ENCODE results near the gene PPP2R5A. TPM values are rescaled to one million over a fixed set of nuclear protein-coding genes. Genes with fewer than 3 reads are reported as not detected.

The PPP2R5A gene
- total RNA-seq, 1 donor from 2014 or later: 29.2 TPM

DNA sequence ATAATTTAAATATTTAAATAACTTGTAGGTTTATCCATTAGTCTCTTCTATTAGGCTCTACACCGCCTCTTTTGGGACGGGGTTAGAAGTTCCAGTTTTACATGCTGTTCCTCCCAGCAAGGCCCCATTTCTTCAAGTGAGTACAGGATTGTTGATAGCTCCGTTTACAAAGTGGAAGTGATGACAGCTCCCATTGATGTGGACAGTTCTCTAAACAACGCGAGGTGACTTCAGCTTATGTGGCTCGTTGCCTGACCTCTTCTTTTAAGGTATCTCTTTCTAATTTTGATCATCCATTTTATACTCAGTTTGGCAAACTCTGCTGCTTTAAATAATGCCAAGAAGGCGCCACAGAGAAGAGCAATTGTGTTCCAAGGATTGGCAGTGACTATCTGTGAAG is 79.8 kb downstream of the PPP2R5A start:
- Histone ChIP-seq H3K36me3 (ENCODE audit: control insufficient read depth in 3 of 3, insufficient read depth in 3 of 3, low read length in 3 of 3) (peaks cover 6 to 36% (median 7%) of the 10 kb centered on the region in 3 donors), H3K4me1 (ENCODE audit: control insufficient read depth in 3 of 3, insufficient read depth in 3 of 3, low read length in 3 of 3) (peaks cover 0 to 15% (median 9%) of the 10 kb centered on the region in 3 donors), H3K9ac (ENCODE audit: low read depth in 1 of 3, low read length in 3 of 3) (no peak overlapping the region), H3K27me3 (ENCODE audit: control insufficient read depth in 3 of 3, insufficient read depth in 3 of 3, low read length in 3 of 3) (no peaks in the 10 kb centered on the region), H3K4me3 (ENCODE audit: low read length in 3 of 3) (no peak overlapping the region), H3K27ac (ENCODE audit: low read depth, low read length) (no peak overlapping the region), H3K9me3 (ENCODE audit: control insufficient read depth in 3 of 3, low read length in 3 of 3) (no peaks in the 10 kb centered on the region)

DNA sequence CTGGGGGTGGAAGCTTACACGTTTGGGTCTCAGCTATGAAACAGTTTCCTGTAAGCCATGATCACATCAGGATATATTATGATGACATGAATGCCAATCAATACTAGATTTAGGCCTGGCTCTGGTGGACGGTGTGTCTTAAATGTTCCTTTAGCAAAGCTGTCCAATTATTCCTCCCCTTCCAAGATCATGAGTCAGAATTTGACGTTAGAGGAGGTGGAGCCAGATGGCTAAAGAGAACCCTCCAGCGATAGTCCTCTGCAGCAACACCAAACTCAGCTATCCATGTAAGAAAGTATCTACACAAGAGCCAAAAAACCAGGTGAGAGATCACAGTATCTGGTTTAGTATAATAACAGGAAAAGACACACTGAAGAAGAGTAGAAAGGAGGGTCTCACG is 81.7 kb downstream of the PPP2R5A start:
- Histone ChIP-seq H3K9ac (ENCODE audit: low read depth in 1 of 3, low read length in 3 of 3) (peak overlapping the region in 1 of 3 donors; percentile 54), H3K27ac (ENCODE audit: low read depth, low read length) (no peak overlapping the region), H3K27me3 (ENCODE audit: control insufficient read depth in 3 of 3, insufficient read depth in 3 of 3, low read length in 3 of 3) (no peaks in the 10 kb centered on the region), H3K4me3 (ENCODE audit: low read length in 3 of 3) (no peak overlapping the region), H3K9me3 (ENCODE audit: control insufficient read depth in 3 of 3, low read length in 3 of 3) (no peaks in the 10 kb centered on the region), H3K4me1 (ENCODE audit: control insufficient read depth in 3 of 3, insufficient read depth in 3 of 3, low read length in 3 of 3) (peaks cover 0 to 15% (median 9%) of the 10 kb centered on the region in 3 donors), H3K36me3 (ENCODE audit: control insufficient read depth in 3 of 3, insufficient read depth in 3 of 3, low read length in 3 of 3) (peaks cover 0 to 26% (median 4%) of the 10 kb centered on the region in 3 donors)

DNA sequence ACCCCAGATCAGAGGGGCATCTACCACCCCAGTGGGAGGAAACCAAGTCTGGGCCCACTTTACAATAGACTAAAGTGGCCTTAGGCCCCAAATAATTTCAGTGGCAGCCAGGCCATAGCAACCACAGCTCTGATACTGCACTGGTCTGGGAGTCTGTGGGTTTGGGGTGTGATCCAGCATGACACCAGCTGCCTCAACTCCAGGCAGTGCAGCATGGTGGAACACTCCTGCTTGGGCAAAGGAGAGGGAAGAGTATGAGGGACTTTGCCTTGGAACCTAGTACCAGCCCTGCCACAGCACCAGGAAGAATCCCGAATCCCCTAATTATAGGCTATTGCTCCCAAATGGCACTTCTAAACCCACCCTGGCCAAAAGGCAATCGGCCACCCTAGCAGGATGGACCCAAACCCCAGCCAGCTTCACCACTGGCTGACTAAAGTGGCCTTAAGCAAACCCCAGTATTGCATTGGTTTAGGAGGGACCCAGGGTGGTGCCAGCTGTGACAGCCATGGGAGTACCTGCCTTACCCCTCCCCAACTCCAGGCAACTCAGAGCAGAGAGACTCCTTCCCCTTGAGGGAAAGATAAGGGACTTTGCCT is 82.4 kb downstream of the PPP2R5A start:
- no peak overlapping the region for H3K27ac ChIP-seq (ENCODE audit: low read depth, low read length)
- peaks cover 0 to 22% (median 4%) of the 10 kb centered on the region in 3 donors for H3K36me3 ChIP-seq (ENCODE audit: control insufficient read depth in 3 of 3, insufficient read depth in 3 of 3, low read length in 3 of 3)

DNA sequence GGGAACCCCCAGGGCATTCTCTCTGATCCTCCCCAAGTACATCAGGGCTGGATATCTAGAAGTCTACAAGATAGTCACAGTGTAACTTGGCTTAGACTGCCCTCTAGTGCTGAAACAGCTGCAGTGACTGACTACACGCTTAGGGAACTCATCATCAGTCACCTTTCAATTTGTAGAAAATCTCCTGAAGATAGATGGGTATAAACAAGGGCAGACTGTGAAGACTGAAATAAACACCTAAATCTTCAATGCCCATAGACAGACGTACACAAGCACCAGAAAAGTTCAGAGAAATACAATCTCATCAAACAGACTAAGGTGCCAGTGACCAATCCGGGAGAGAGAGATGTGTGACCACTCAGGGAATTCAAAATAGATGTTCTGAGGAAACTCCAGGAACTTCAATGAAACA is 82.9 kb downstream of the PPP2R5A start:
- Histone ChIP-seq H3K4me3 (ENCODE audit: low read length in 3 of 3) (no peak overlapping the region), H3K27me3 (ENCODE audit: control insufficient read depth in 3 of 3, insufficient read depth in 3 of 3, low read length in 3 of 3) (no peaks in the 10 kb centered on the region), H3K36me3 (ENCODE audit: control insufficient read depth in 3 of 3, insufficient read depth in 3 of 3, low read length in 3 of 3) (peaks cover 2 to 20% (median 4%) of the 10 kb centered on the region in 3 donors), H3K27ac (ENCODE audit: low read depth, low read length) (no peak overlapping the region), H3K9ac (ENCODE audit: low read depth in 1 of 3, low read length in 3 of 3) (no peak overlapping the region), H3K9me3 (ENCODE audit: control insufficient read depth in 3 of 3, low read length in 3 of 3) (no peaks in the 10 kb centered on the region), H3K4me1 (ENCODE audit: control insufficient read depth in 3 of 3, insufficient read depth in 3 of 3, low read length in 3 of 3) (peaks cover 0 to 15% (median 9%) of the 10 kb centered on the region in 3 donors)

More for the DNA sequence above, 82.4 kb downstream of the PPP2R5A start:
- Histone ChIP-seq H3K27me3 (ENCODE audit: control insufficient read depth in 3 of 3, insufficient read depth in 3 of 3, low read length in 3 of 3) (no peaks in the 10 kb centered on the region), H3K4me3 (ENCODE audit: low read length in 3 of 3) (no peak overlapping the region), H3K4me1 (ENCODE audit: control insufficient read depth in 3 of 3, insufficient read depth in 3 of 3, low read length in 3 of 3) (peaks cover 0 to 15% (median 9%) of the 10 kb centered on the region in 3 donors), H3K9me3 (ENCODE audit: control insufficient read depth in 3 of 3, low read length in 3 of 3) (no peaks in the 10 kb centered on the region), H3K9ac (ENCODE audit: low read depth in 1 of 3, low read length in 3 of 3) (peak overlapping the region in 1 of 3 donors; percentile 33)

DNA sequence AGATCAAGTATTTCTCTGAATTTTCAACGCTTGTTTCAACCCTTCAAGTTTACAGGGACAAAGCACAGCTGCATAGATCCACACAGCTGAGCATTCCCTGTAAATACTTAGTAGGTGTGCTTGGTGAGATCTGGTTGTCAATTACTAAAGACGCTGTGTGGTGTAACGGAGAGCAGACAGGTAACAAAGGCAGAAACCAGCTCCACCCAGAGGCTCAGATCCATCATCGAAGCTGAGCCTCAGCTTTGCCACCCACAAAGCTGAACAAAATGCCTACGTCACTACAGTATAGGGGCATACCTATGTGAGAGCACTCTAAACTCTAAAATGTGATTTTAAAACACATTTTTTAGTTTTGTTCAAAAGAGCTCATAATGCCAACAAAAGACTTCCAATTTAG is 90.8 kb downstream of the PPP2R5A start:
- no peaks in the 10 kb centered on the region for H3K4me1 ChIP-seq (ENCODE audit: control insufficient read depth in 3 of 3, insufficient read depth in 3 of 3, low read length in 3 of 3)
- H3K27me3 ChIP-seq (ENCODE audit: control insufficient read depth in 3 of 3, insufficient read depth in 3 of 3, low read length in 3 of 3): no peaks in the 10 kb centered on the region
- peaks cover 15 to 24% (median 16%) of the 10 kb centered on the region in 3 donors for H3K36me3 ChIP-seq (ENCODE audit: control insufficient read depth in 3 of 3, insufficient read depth in 3 of 3, low read length in 3 of 3)
- H3K4me3 ChIP-seq (ENCODE audit: low read length in 3 of 3): no peak overlapping the region
- no peak overlapping the region for H3K27ac ChIP-seq (ENCODE audit: low read depth, low read length)
- H3K9ac ChIP-seq (ENCODE audit: low read depth in 1 of 3, low read length in 3 of 3): no peak overlapping the region
- no peaks in the 10 kb centered on the region for H3K9me3 ChIP-seq (ENCODE audit: control insufficient read depth in 3 of 3, low read length in 3 of 3)

DNA sequence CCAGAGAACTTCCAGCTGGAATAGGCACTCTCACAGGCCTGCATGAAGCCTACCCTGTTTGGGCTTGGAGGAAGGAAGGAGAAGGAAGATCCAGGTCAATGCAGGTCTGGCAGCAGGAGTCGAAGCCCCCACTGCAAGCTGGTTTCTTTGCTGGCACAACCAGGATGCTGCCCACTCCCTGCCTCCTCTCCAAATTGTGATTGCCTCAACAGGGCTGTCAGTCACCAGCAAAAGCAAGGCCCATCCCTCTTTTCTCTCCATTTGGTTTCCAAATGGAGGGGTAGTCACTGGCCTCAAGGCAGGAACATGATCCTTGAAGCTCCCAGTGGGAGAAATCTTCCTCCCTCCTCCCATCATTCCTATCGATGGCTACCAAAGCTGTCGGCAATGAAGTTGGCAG is 92.4 kb downstream of the PPP2R5A start:
- Histone ChIP-seq H3K9ac (ENCODE audit: low read depth in 1 of 3, low read length in 3 of 3) (no peak overlapping the region), H3K36me3 (ENCODE audit: control insufficient read depth in 3 of 3, insufficient read depth in 3 of 3, low read length in 3 of 3) (peaks cover 16 to 24% (median 16%) of the 10 kb centered on the region in 3 donors), H3K9me3 (ENCODE audit: control insufficient read depth in 3 of 3, low read length in 3 of 3) (no peaks in the 10 kb centered on the region), H3K27ac (ENCODE audit: low read depth, low read length) (no peak overlapping the region), H3K27me3 (ENCODE audit: control insufficient read depth in 3 of 3, insufficient read depth in 3 of 3, low read length in 3 of 3) (no peaks in the 10 kb centered on the region), H3K4me3 (ENCODE audit: low read length in 3 of 3) (no peak overlapping the region), H3K4me1 (ENCODE audit: control insufficient read depth in 3 of 3, insufficient read depth in 3 of 3, low read length in 3 of 3) (no peaks in the 10 kb centered on the region)

DNA sequence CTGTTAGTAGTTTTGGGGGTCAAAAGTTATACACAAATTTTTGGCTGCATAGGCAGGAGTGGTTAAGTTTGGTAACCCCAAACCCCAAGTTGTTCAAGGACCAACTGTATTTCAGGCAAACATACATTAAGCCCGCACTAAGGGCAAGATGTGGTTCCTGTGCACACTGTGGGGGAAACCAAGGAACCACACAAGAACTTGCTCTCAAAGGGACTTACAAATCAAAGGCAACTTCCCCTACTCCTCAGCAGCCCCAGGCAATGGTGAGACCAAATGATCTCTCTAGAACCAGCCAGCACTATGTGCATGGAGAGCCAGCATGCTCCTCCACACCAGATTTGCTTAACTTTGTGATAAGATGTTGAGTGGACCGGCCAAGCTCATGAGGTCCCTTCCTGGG is 94.2 kb downstream of the PPP2R5A start:
- Histone ChIP-seq H3K27me3 (ENCODE audit: control insufficient read depth in 3 of 3, insufficient read depth in 3 of 3, low read length in 3 of 3) (no peaks in the 10 kb centered on the region), H3K4me3 (ENCODE audit: low read length in 3 of 3) (no peak overlapping the region), H3K9me3 (ENCODE audit: control insufficient read depth in 3 of 3, low read length in 3 of 3) (no peaks in the 10 kb centered on the region), H3K27ac (ENCODE audit: low read depth, low read length) (no peak overlapping the region), H3K9ac (ENCODE audit: low read depth in 1 of 3, low read length in 3 of 3) (no peak overlapping the region), H3K36me3 (ENCODE audit: control insufficient read depth in 3 of 3, insufficient read depth in 3 of 3, low read length in 3 of 3) (peaks cover 18 to 30% (median 20%) of the 10 kb centered on the region in 3 donors), H3K4me1 (ENCODE audit: control insufficient read depth in 3 of 3, insufficient read depth in 3 of 3, low read length in 3 of 3) (no peaks in the 10 kb centered on the region)

DNA sequence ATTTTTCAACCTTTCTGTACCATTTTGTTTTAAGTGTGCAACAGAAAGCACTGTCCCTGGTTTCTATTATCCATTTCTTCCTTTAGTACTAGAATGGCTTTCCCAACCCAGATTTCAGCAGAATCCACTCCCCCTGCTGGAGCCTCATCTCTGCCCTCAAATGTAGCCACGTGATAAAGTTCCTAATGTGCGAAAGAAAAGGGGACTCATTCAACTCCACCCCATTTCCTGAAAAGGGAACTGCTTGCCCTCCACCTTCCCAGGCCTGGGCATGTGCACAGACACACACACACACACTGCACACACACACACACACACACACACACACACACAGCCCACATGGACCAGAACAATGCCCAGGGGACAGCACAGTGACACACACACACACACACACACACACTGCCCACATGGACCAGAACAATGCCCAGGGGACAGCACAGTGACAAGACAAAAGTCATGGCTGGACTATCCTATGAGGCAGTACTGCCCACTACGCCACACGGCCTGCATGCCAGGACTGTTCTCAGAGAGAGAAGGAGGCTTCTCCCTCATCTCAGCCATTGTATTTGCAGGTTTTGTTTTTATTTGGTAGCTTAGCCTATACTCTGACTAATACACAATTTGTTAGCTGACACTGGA is 96.3 kb downstream of the PPP2R5A start:
- Histone ChIP-seq H3K4me3 (ENCODE audit: low read length in 3 of 3) (no peak overlapping the region), H3K27ac (ENCODE audit: low read depth, low read length) (no peak overlapping the region), H3K4me1 (ENCODE audit: control insufficient read depth in 3 of 3, insufficient read depth in 3 of 3, low read length in 3 of 3) (peaks cover 4 to 8% (median 5%) of the 10 kb centered on the region in 3 donors), H3K9ac (ENCODE audit: low read depth in 1 of 3, low read length in 3 of 3) (no peak overlapping the region), H3K9me3 (ENCODE audit: control insufficient read depth in 3 of 3, low read length in 3 of 3) (no peaks in the 10 kb centered on the region), H3K36me3 (ENCODE audit: control insufficient read depth in 3 of 3, insufficient read depth in 3 of 3, low read length in 3 of 3) (peaks cover 18 to 36% (median 29%) of the 10 kb centered on the region in 3 donors), H3K27me3 (ENCODE audit: control insufficient read depth in 3 of 3, insufficient read depth in 3 of 3, low read length in 3 of 3) (no peaks in the 10 kb centered on the region)

DNA sequence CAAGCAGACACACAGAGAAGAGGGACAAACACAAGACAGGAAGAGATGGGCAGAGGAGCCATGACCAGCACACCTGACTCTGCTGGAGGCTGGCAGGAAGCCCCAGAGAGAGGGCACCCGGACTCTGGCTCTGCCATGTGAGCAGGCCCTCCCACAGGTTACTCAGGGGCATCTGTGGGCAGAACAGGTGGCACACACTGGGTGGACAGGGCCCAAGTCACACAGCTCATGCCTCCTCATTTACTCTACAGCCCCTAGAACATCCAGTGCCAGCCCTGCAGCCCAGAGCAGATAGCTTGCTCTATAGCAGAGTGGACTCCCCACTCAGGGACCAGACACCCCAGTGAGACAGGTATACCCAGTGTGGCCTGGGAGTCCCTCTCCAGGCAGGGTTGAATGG is 100.8 kb downstream of the PPP2R5A start:
- H3K9ac ChIP-seq (ENCODE audit: low read depth in 1 of 3, low read length in 3 of 3): no peak overlapping the region

DNA sequence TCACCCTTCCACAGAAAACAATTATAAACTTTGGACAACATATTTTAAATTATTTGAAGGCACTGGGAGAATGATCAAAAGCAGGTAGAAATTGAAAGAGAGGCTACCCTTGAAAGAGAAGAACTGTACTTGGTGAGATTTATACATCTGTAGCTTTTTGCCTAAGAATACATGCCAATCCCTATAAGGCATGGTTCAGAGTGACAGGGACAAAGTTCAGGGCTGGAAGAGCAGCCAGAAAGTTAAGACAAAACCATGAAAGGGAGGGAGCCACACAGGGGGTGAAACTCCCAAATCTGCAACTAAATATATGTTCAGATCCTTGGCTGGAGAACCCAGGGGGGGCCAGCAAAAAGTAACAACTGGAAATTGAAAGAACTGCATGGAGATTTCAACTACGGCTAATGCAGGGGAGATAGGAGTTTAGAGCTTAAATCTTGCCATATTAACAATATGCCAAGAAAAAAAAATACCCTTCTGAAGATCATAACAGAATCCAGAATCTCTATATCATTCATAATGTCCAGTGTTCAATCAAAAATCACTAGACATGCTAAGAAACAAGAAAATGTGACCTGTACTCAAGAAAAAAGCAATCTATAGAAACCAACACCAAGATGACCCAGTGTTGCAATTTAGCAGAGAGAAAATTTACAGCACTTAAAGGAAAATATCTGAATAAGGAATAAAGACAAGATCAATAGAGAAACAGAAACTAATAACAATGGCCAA is 103.9 kb downstream of the PPP2R5A start:
- Histone ChIP-seq H3K4me1 (ENCODE audit: control insufficient read depth in 3 of 3, insufficient read depth in 3 of 3, low read length in 3 of 3) (peaks cover 4 to 9% (median 5%) of the 10 kb centered on the region in 3 donors), H3K9me3 (ENCODE audit: control insufficient read depth in 3 of 3, low read length in 3 of 3) (no peaks in the 10 kb centered on the region), H3K9ac (ENCODE audit: low read depth in 1 of 3, low read length in 3 of 3) (no peak overlapping the region), H3K4me3 (ENCODE audit: low read length in 3 of 3) (no peak overlapping the region), H3K27ac (ENCODE audit: low read depth, low read length) (no peak overlapping the region), H3K27me3 (ENCODE audit: control insufficient read depth in 3 of 3, insufficient read depth in 3 of 3, low read length in 3 of 3) (no peaks in the 10 kb centered on the region), H3K36me3 (ENCODE audit: control insufficient read depth in 3 of 3, insufficient read depth in 3 of 3, low read length in 3 of 3) (peaks cover 6 to 11% (median 8%) of the 10 kb centered on the region in 3 donors)

More for the DNA sequence above, 100.8 kb downstream of the PPP2R5A start:
- H3K4me3 ChIP-seq (ENCODE audit: low read length in 3 of 3): no peak overlapping the region
- peaks cover 4 to 9% (median 5%) of the 10 kb centered on the region in 3 donors for H3K4me1 ChIP-seq (ENCODE audit: control insufficient read depth in 3 of 3, insufficient read depth in 3 of 3, low read length in 3 of 3)
- peaks cover 9 to 13% (median 12%) of the 10 kb centered on the region in 3 donors for H3K36me3 ChIP-seq (ENCODE audit: control insufficient read depth in 3 of 3, insufficient read depth in 3 of 3, low read length in 3 of 3)
- H3K27me3 ChIP-seq (ENCODE audit: control insufficient read depth in 3 of 3, insufficient read depth in 3 of 3, low read length in 3 of 3): no peaks in the 10 kb centered on the region
- H3K9me3 ChIP-seq (ENCODE audit: control insufficient read depth in 3 of 3, low read length in 3 of 3): no peaks in the 10 kb centered on the region
- H3K27ac ChIP-seq (ENCODE audit: low read depth, low read length): no peak overlapping the region
